ENCODE measurements around the gene SOWAHA. TPM values are rescaled to one million over a fixed set of nuclear protein-coding genes. Genes with fewer than 3 reads are reported as not detected.

SOWAHA gene
- total RNA-seq, 1 experiment from 2014 or later = not detected

GRCh38 chr5:132821791-132822190 is 8.7 kb downstream of the SOWAHA start:
- Histone ChIP-seq H3K4me3 (ENCODE audit: low read depth in 2 of 2, low read length in 2 of 2) (no peak overlapping the region), H3K27me3 (ENCODE audit: control insufficient read depth, insufficient read depth, low read length) (no peaks in the 10 kb centered on the region), H3K9me3 (ENCODE audit: control insufficient read depth, insufficient read depth, low read depth, low read length) (no peaks in the 10 kb centered on the region), H3K4me1 (ENCODE audit: control insufficient read depth, insufficient read depth, low read length) (peaks cover 14% of the 10 kb centered on the region), H3K27ac (ENCODE audit: low read length) (no peak overlapping the region), H3K36me3 (ENCODE audit: control insufficient read depth, insufficient read depth, low read length) (no peaks in the 10 kb centered on the region)
- intact Hi-C loops (cut with micrococcal nuclease; ENCODE audit: unreplicated experiment) (loop anchor here (10.0 kb wide), 1 partner anchor 437 kb away; no protein-coding TSS in a partner anchor), in situ Hi-C loops (cut with HindIII; ENCODE audit: low pct_unique_long_range_greater_than_20kb, low sequenced_read_pairs) (no loop called here)
- no peak for TF ChIP-seq SIN3A (IDR thresholded peaks at IDR 0.05; ENCODE audit: borderline replicate concordance, insufficient read depth, low read depth, low read length)
- TF ChIP-seq REST (IDR thresholded peaks at IDR 0.05; ENCODE audit: insufficient read depth in 1 of 2, low read depth in 2 of 2, low read length in 1 of 2) = no peak
- TF ChIP-seq TCF7L2 (IDR thresholded peaks at IDR 0.05; ENCODE audit: low read depth, low read length) = no peak
- no peak for TF ChIP-seq POLR2AphosphoS5 (IDR thresholded peaks at IDR 0.05; ENCODE audit: low read depth, low read length)
- no peak for TF ChIP-seq CTCF (IDR thresholded peaks at IDR 0.05)
- no TSS peak for BruUV-seq (replicated peaks)
- no peak for DNase-seq (ENCODE audit: low read depth, low spot score)
- CTCF ChIA-PET = no interaction called here
- no peak for ATAC-seq
- POLR2A ChIA-PET = no interaction called here

GRCh38 chr5:132822650-132823480 is 9.8 kb downstream of the SOWAHA start:
- intact Hi-C loops (cut with micrococcal nuclease; ENCODE audit: unreplicated experiment) (loop anchor here (10.0 kb wide), 1 partner anchor 438 kb away; no protein-coding TSS in a partner anchor), in situ Hi-C loops (cut with HindIII; ENCODE audit: low pct_unique_long_range_greater_than_20kb, low sequenced_read_pairs) (no loop called here)
- Histone ChIP-seq H3K27ac (ENCODE audit: low read length) (no peak overlapping the region), H3K27me3 (ENCODE audit: control insufficient read depth, insufficient read depth, low read length) (no peaks in the 10 kb centered on the region), H3K9me3 (ENCODE audit: control insufficient read depth, insufficient read depth, low read depth, low read length) (no peaks in the 10 kb centered on the region), H3K4me1 (ENCODE audit: control insufficient read depth, insufficient read depth, low read length) (peaks cover 14% of the 10 kb centered on the region), H3K36me3 (ENCODE audit: control insufficient read depth, insufficient read depth, low read length) (no peaks in the 10 kb centered on the region), H3K4me3 (ENCODE audit: low read depth in 2 of 2, low read length in 2 of 2) (no peak overlapping the region)
- ATAC-seq (no peak), DNase-seq (ENCODE audit: low read depth, low spot score) (no peak)
- no TSS peak for BruUV-seq (replicated peaks)
- TF ChIP-seq TCF7L2 (IDR thresholded peaks at IDR 0.05; ENCODE audit: low read depth, low read length) (no peak), CTCF (IDR thresholded peaks at IDR 0.05) (no peak), POLR2AphosphoS5 (IDR thresholded peaks at IDR 0.05; ENCODE audit: low read depth, low read length) (no peak), REST (IDR thresholded peaks at IDR 0.05; ENCODE audit: insufficient read depth in 1 of 2, low read depth in 2 of 2, low read length in 1 of 2) (no peak), SIN3A (IDR thresholded peaks at IDR 0.05; ENCODE audit: borderline replicate concordance, insufficient read depth, low read depth, low read length) (no peak)
- CTCF ChIA-PET = no interaction called here
- POLR2A ChIA-PET = no interaction called here

Data from Panc1 (cell line).